ENCODE data around the gene LSAMP. TPM values are rescaled to one million over a fixed set of nuclear protein-coding genes. Genes with fewer than 3 reads are reported as not detected.

LSAMP gene
- total and polyA plus RNA-seq, 2 of the 8 experiments (the other 6 are each of a cell fraction or from before 2014, with no cell fraction given): 1.8 to 5.7 TPM

DNA sequence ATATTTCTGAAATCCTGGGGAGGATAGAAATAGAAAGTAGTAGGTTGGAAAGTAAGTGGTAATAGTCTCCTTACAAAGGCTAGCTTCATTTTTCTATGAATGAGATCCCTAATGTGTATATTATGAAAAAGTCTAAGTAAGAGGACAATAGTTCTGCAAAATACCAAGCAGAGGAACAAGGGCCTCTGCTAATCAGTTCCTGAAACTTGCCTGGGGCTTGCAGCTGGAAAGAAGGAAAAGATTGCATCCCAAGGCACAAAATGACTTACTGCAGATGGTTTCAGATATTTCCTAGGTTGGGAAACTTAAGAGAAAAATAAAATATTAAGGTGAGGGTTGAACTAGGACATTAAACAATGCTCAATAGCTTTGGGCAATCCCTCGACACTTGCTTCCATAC is 528.4 kb downstream of the LSAMP start:
- DNase-seq (ENCODE audit: low read depth in 1 of 2, low spot score in 2 of 2): no peak
- no peak overlapping the region for H2BK120ac ChIP-seq (replicated peaks; ENCODE audit: low read depth, low read length)
- no peak overlapping the region for H2AFZ ChIP-seq (ENCODE audit: low read length)
- H3K4me3 ChIP-seq (ENCODE audit: extremely low read depth in 1 of 4, insufficient read depth in 2 of 4, low read depth in 3 of 4, low read length in 4 of 4): no peak overlapping the region
- no peaks in the 10 kb centered on the region for H3K27me3 ChIP-seq (replicated peaks in 1 of 4; ENCODE audit: control insufficient read depth in 3 of 4, extremely low read depth in 1 of 4, insufficient read depth in 3 of 4, low read length in 3 of 4)
- no peaks in the 10 kb centered on the region for H3K79me2 ChIP-seq (ENCODE audit: control insufficient read depth in 1 of 2, insufficient read depth in 2 of 2, low read length in 2 of 2)
- no peak overlapping the region for H4K8ac ChIP-seq (ENCODE audit: extremely low read depth, insufficient read depth, low read length)
- FAIRE-seq: no peak
- H3K4me2 ChIP-seq (ENCODE audit: insufficient read depth in 1 of 2, low read depth in 2 of 2, low read length in 2 of 2): no peak overlapping the region
- H3K23me2 ChIP-seq (ENCODE audit: low read depth, low read length): no peaks in the 10 kb centered on the region; the same call in 1 of the 2 replicates
- no peak overlapping the region for H2BK15ac ChIP-seq (ENCODE audit: low read length)
- POLR2A ChIA-PET (ENCODE audit: partially characterized antibody): no interaction called here
- H2BK5ac ChIP-seq (ENCODE audit: low read depth, low read length): no peak overlapping the region
- no peak overlapping the region for H3K14ac ChIP-seq (ENCODE audit: insufficient read length)
- H3K4me1 ChIP-seq (replicated peaks in 1 of 4; ENCODE audit: control insufficient read depth in 3 of 4, insufficient read depth in 4 of 4, low read length in 3 of 4): peaks cover 0 to 6% (median 2%) of the 10 kb centered on the region in 4 experiments; a peak in 4 of 7 replicates
- no peak overlapping the region for H4K5ac ChIP-seq (ENCODE audit: insufficient read length, low read depth, low read length)
- CTCF ChIA-PET (ENCODE audit: partially characterized antibody): interaction anchor here (0.6 to 1.4 kb wide), 5 partner anchors 69 to 457 kb away, joined by 3 to 6 read pairs (median 3); no protein-coding TSS in a partner anchor
- no peak overlapping the region for H3K4ac ChIP-seq (replicated peaks; ENCODE audit: insufficient read length, low read depth, low read length)
- H2BK20ac ChIP-seq (ENCODE audit: low read length): no peak overlapping the region
- no peaks in the 10 kb centered on the region for H3K36me3 ChIP-seq (ENCODE audit: control insufficient read depth in 2 of 4, insufficient read depth in 4 of 4, low read length in 3 of 4)
- no peak overlapping the region for H3K23ac ChIP-seq (ENCODE audit: insufficient read length)
- no peak overlapping the region for H3K9ac ChIP-seq (replicated peaks in 1 of 4; ENCODE audit: extremely low read depth in 1 of 4, low read depth in 3 of 4, low read length in 3 of 4)
- H2BK12ac ChIP-seq (ENCODE audit: low read depth, low read length): no peak overlapping the region
- H4K91ac ChIP-seq (replicated peaks; ENCODE audit: insufficient read length, low read length): no peak overlapping the region
- WGBS, 2 experiments (ENCODE audit: extremely low coverage in 1 of 2, insufficient coverage in 1 of 2, insufficient read length in 1 of 2, insufficient replicate concordance in 2 of 2, low coverage in 1 of 2, low lambda C conversion rate in 2 of 2, missing lambda C conversion rate in 1 of 2): 95% methylated on average over 1 of the region's 1 CpG; no CpG with 5 or more reads in 1 of the 2 experiments
- no peak overlapping the region for H2AK5ac ChIP-seq (ENCODE audit: low read depth, low read length)
- H3K9me3 ChIP-seq (ENCODE audit: insufficient read depth in 2 of 2, low read depth in 1 of 2, low read length in 1 of 2): no peaks in the 10 kb centered on the region
- H3K27ac ChIP-seq (ENCODE audit: low read depth, low read length): no peak overlapping the region
- no peaks in the 10 kb centered on the region for H4K20me1 ChIP-seq (replicated peaks in 1 of 2; ENCODE audit: control insufficient read depth in 1 of 2, insufficient read depth in 2 of 2, low read length in 2 of 2)
- H3K79me1 ChIP-seq (ENCODE audit: low read depth, low read length): no peaks in the 10 kb centered on the region
- no peak overlapping the region for H3K56ac ChIP-seq (replicated peaks; ENCODE audit: insufficient read length, low read depth, low read length)
- no peak overlapping the region for H3K18ac ChIP-seq (ENCODE audit: extremely low read depth, low read length)
- TF ChIP-seq CHD1 (IDR thresholded peaks at IDR 0.05; ENCODE audit: low read depth, low read length) (no peak), CBX5 (IDR thresholded peaks at IDR 0.05; ENCODE audit: low read depth, low read length) (no peak), POLR2A (IDR thresholded peaks at IDR 0.05; ENCODE audit: control extremely low read depth in 1 of 2, low read depth in 2 of 2, low read length in 2 of 2) (no peak), RFX5 (IDR thresholded peaks at IDR 0.05; ENCODE audit: borderline replicate concordance, low read depth, low read length) (no peak), POU5F1 (IDR thresholded peaks at IDR 0.05; ENCODE audit: low read depth, low read length) (no peak), EGR1 (IDR thresholded peaks at IDR 0.05; ENCODE audit: borderline replicate concordance, low read depth, low read length) (no peak), TAF1 (IDR thresholded peaks at IDR 0.05; ENCODE audit: low read depth, low read length) (no peak), KDM1A (IDR thresholded peaks at IDR 0.05; ENCODE audit: borderline replicate concordance, low read length) (no peak)
- TF ChIP-seq, protein P1, sequence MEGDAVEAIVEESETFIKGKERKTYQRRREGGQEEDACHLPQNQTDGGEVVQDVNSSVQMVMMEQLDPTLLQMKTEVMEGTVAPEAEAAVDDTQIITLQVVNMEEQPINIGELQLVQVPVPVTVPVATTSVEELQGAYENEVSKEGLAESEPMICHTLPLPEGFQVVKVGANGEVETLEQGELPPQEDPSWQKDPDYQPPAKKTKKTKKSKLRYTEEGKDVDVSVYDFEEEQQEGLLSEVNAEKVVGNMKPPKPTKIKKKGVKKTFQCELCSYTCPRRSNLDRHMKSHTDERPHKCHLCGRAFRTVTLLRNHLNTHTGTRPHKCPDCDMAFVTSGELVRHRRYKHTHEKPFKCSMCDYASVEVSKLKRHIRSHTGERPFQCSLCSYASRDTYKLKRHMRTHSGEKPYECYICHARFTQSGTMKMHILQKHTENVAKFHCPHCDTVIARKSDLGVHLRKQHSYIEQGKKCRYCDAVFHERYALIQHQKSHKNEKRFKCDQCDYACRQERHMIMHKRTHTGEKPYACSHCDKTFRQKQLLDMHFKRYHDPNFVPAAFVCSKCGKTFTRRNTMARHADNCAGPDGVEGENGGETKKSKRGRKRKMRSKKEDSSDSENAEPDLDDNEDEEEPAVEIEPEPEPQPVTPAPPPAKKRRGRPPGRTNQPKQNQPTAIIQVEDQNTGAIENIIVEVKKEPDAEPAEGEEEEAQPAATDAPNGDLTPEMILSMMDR (IDR thresholded peaks at IDR 0.05; ENCODE audit: control extremely low read depth in 1 of 3, insufficient read depth in 1 of 3, low read depth in 1 of 3, low read length in 3 of 3): no peak
- TF ChIP-seq, protein P2, sequence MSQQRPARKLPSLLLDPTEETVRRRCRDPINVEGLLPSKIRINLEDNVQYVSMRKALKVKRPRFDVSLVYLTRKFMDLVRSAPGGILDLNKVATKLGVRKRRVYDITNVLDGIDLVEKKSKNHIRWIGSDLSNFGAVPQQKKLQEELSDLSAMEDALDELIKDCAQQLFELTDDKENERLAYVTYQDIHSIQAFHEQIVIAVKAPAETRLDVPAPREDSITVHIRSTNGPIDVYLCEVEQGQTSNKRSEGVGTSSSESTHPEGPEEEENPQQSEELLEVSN (IDR thresholded peaks at IDR 0.05): no peak

Data from H1 (cell line).